HCT116 (cell line): Measurements from ENCODE around the gene IMMT. TPM values are rescaled to one million over a fixed set of nuclear protein-coding genes. Genes with fewer than 3 reads are reported as not detected.

Source experiments
- ATAC-seq: fragments of 200-7000 bp; cut with Tn5 transposase; 2 replicates; pipeline ENCODE4 v1.9.1; 2020; ENCODE audit warnings: mild to moderate bottlenecking, moderate library complexity
- BruUV-seq: library from RNA; stranded (reverse); fragments of 400-500 nt; replicated peaks from 2 replicates; lab custom pipeline; 2021; lab: Mats Ljungman, UMichigan
- CTCF ChIA-PET: fragments of 300-600 bp; sonication (Branson Sonifier 250); formaldehyde crosslinking; loops from one replicate; lab custom pipeline; 2021; ENCODE audit warnings: antibody characterized with exemption; lab: Charles Lee
- POLR2A ChIA-PET: fragments of 300-600, 350-600 bp; sonication (Branson Sonifier 250); formaldehyde crosslinking; loops from one replicate; lab custom pipeline; 2021; ENCODE audit warnings: antibody characterized with exemption; lab: Charles Lee
- RAD21 ChIA-PET, 2 experiments: fragments of 300-600 bp; sonication (Branson Sonifier 250); formaldehyde crosslinking; loops; one replicate each; lab custom pipeline; 2023; ENCODE audit warnings: low total read pairs in 2 of 2; ENCODE audit not compliant: uncharacterized antibody in 2 of 2, unreplicated experiment in 2 of 2, low non-redundant PET in 1 of 2; lab: Charles Lee
- DNase-seq: peaks from one replicate; pipeline ENCODE4 v3.0.0-alpha.2; 2010; ENCODE audit warnings: low read depth, low spot score
- H2AFZ ChIP-seq: fragments of 200-600 bp; shearing (Covaris generic), sonication (generic); 2 replicates; pipeline ENCODE4 v1.6.1; 2017; ENCODE audit warnings: low read depth, mixed run types, mixed read lengths, antibody characterized with exemption, low read length; ENCODE audit not compliant: poor library complexity, severe bottlenecking
- H3K27ac ChIP-seq: 2 replicates; pipeline ENCODE4 v1.5.1; 2012; ENCODE audit warnings: low read depth, low read length
- H3K27me3 ChIP-seq: fragments of 200-600 bp; sonication (generic); 2 replicates; pipeline ENCODE4 v1.6.1; 2016; ENCODE audit warnings: mixed run types, low read length, mixed read lengths; ENCODE audit not compliant: insufficient read depth
- H3K36me3 ChIP-seq, 2 experiments: fragments of 200-500 bp in 1 of 2; fragments of 200-600 bp in 1 of 2; sonication (Bioruptor generic) in 1 of 2; sonication (generic) in 1 of 2; 2 replicates each; pipeline versions ENCODE4 v1.5.1 to v1.6.1; 2014 to 2016; ENCODE audit warnings: low read length in 2 of 2, inconsistent platforms in 1 of 2, mixed read lengths in 1 of 2, mixed run types in 1 of 2; ENCODE audit not compliant: insufficient read depth in 2 of 2, control insufficient read depth in 1 of 2
- H3K4me1 ChIP-seq, 2 experiments: fragments of 200-600 bp in 1 of 2; sonication (generic) in 1 of 2; 2 replicates each; pipeline versions ENCODE4 v1.5.1 to v1.6.1; 2012 to 2017; ENCODE audit warnings: low read length in 2 of 2, inconsistent platforms in 1 of 2, mild to moderate bottlenecking in 1 of 2, mixed read lengths in 1 of 2, mixed run types in 1 of 2, moderate library complexity in 1 of 2; ENCODE audit not compliant: insufficient read depth in 2 of 2, control insufficient read depth in 1 of 2
- H3K4me2 ChIP-seq: fragments of 200-600 bp; sonication (generic); 2 replicates; pipeline ENCODE4 v1.6.1; 2017; ENCODE audit warnings: mixed run types, low read length, mixed read lengths
- H3K4me3 ChIP-seq, 2 experiments: fragments of 200-600 bp in 1 of 2; sonication (generic) in 1 of 2; replicated peaks in 1 of 2; 2 replicates each; pipeline ENCODE4 v1.5.1; 2011 to 2016; ENCODE audit warnings: low read length in 2 of 2, control low read depth in 1 of 2, low read depth in 1 of 2, mild to moderate bottlenecking in 1 of 2, mixed read lengths in 1 of 2, mixed run types in 1 of 2
- H3K79me2 ChIP-seq: fragments of 200-600 bp; sonication (generic); 2 replicates; pipeline ENCODE4 v1.6.1; 2017; ENCODE audit warnings: mild to moderate bottlenecking, mixed run types, low read length, moderate library complexity, mixed read lengths; ENCODE audit not compliant: insufficient read depth
- H3K9ac ChIP-seq: fragments of 200-600 bp; sonication (generic); 2 replicates; pipeline ENCODE4 v1.6.1; 2016; ENCODE audit warnings: low read length, mixed read lengths
- H3K9me2 ChIP-seq: fragments of 200-600 bp; sonication (generic), shearing (Covaris generic); 2 replicates; pipeline ENCODE4 v1.6.1; 2017; ENCODE audit warnings: mixed run types, mild to moderate bottlenecking, moderate library complexity; ENCODE audit not compliant: insufficient read depth
- H3K9me3 ChIP-seq, 2 experiments: fragments of 200-500 bp in 1 of 2; fragments of 200-600 bp in 1 of 2; sonication (Bioruptor generic) in 1 of 2; sonication (generic) in 1 of 2; 2 replicates each; pipeline ENCODE4 v1.6.1; 2014 to 2017; ENCODE audit warnings: low read length in 2 of 2, mixed read lengths in 2 of 2, inconsistent platforms in 1 of 2, low read depth in 1 of 2, mild to moderate bottlenecking in 1 of 2, mixed run types in 1 of 2, moderate library complexity in 1 of 2; ENCODE audit not compliant: control insufficient read depth in 1 of 2, insufficient read depth in 1 of 2
- H4K20me1 ChIP-seq: fragments of 200-600 bp; sonication (generic), shearing (Covaris generic); 2 replicates; pipeline ENCODE4 v1.6.1; 2017; ENCODE audit warnings: mixed run types, mild to moderate bottlenecking, moderate library complexity; ENCODE audit not compliant: insufficient read depth
- ATF3 ChIP-seq: IDR thresholded peaks from 2 replicates; pipeline ENCODE4 v1.6.1; 2012
- CEBPB ChIP-seq: IDR thresholded peaks from 2 replicates; pipeline ENCODE4 v1.6.1; 2012; ENCODE audit warnings: low read depth
- CTCF ChIP-seq, 3 experiments: fragments of 200-600 bp in 1 of 3; sonication (generic) in 1 of 3; IDR thresholded peaks in 2 of 3; conservative IDR thresholded peaks in 1 of 3; 2 replicates each; pipeline ENCODE4 v1.5.1; 2012 to 2017; ENCODE audit warnings: low read depth in 2 of 3, low read length in 2 of 3, antibody characterized with exemption in 1 of 3, borderline replicate concordance in 1 of 3, control low read depth in 1 of 3, mild to moderate bottlenecking in 1 of 3, mixed read lengths in 1 of 3, mixed run types in 1 of 3, moderate library complexity in 1 of 3; ENCODE audit not compliant: insufficient read depth in 1 of 3
- EGR1 ChIP-seq: IDR thresholded peaks from 2 replicates; pipeline ENCODE4 v1.6.1; 2012; ENCODE audit warnings: low read depth
- ELF1 ChIP-seq: IDR thresholded peaks from 2 replicates; pipeline ENCODE4 v1.6.1; 2012; ENCODE audit warnings: low read depth, borderline replicate concordance
- EZH2phosphoT487 ChIP-seq: fragments of 200-600 bp; IDR thresholded peaks from 2 replicates; pipeline ENCODE4 v1.6.1; 2018; ENCODE audit warnings: antibody characterized with exemption, borderline replicate concordance
- FOSL1 ChIP-seq: IDR thresholded peaks from 2 replicates; pipeline ENCODE4 v1.6.1; 2012; ENCODE audit warnings: low read depth
- JUND ChIP-seq: IDR thresholded peaks from 2 replicates; pipeline ENCODE4 v1.6.1; 2012
- RAD21 ChIP-seq: IDR thresholded peaks from 2 replicates; pipeline ENCODE4 v1.6.1; 2012; ENCODE audit warnings: low read depth, mild to moderate bottlenecking
- REST ChIP-seq: IDR thresholded peaks from 2 replicates; pipeline ENCODE4 v1.6.1; 2012; ENCODE audit warnings: low read depth
- SRF ChIP-seq: IDR thresholded peaks from 2 replicates; pipeline ENCODE4 v1.6.1; 2012; ENCODE audit warnings: low read depth
- YY1 ChIP-seq: IDR thresholded peaks from 2 replicates; pipeline ENCODE4 v1.6.1; 2011; ENCODE audit warnings: low read length, low read depth, moderate library complexity, mild to moderate bottlenecking; ENCODE audit not compliant: insufficient replicate concordance; ENCODE audit errors: extremely low read depth
- intact Hi-C: fragments of 100-400 bp; cut with micrococcal nuclease; formaldehyde crosslinking; loops from 2 replicates; pipeline ENCODE4 v1.10.0; 2022
- total RNA-seq: library from RNA; stranded (reverse); gene quantifications from one replicate; pipeline ENCODE4 v1.2.1, GENCODE V29; 2021; ENCODE audit not compliant: unreplicated experiment

Gene IMMT
- total RNA-seq, 1 experiment from 2014 or later: 125 TPM

DNA sequence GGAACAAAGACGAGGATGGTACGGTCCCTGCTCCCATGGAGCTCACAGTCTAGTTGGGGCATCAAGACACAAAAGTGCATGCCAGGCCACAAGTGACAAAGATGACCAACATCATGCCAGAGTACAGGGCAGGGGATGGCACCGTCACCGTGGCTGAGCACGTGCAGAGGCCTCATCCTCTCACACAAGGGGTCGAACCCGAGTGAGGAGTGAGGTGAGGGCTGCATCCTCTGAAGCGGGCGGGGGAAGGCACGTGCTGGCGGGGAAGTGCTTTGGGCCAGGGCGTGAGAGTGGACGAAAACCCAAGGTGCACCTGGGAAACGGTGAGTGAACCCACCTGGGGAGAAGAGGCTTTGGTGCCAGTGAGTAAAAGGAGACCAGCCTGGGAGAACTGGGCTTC is 45.0 kb upstream of the IMMT start:
- POLR2A ChIA-PET: no interaction called here
- no peak for TF ChIP-seq YY1
- TF ChIP-seq JUND: no peak
- TF ChIP-seq ELF1: no peak
- no peak for TF ChIP-seq ATF3
- no peak for TF ChIP-seq SRF
- no peak for TF ChIP-seq FOSL1
- TF ChIP-seq CTCF (IDR thresholded peaks at IDR 0.05 in 2 of 3, conservative IDR thresholded peaks at IDR 0.05 in 1 of 3; ENCODE audit: borderline replicate concordance in 1 of 3, insufficient read depth in 1 of 3, low read depth in 2 of 3, low read length in 2 of 3): no peak
- TF ChIP-seq CEBPB: no peak
- TF ChIP-seq RAD21: no peak
- TF ChIP-seq REST: no peak
- TF ChIP-seq EGR1: no peak
- TF ChIP-seq EZH2phosphoT487: no peak
- TF ChIP-seq, all 23 proteins: peak for 0
- Histone ChIP-seq H3K36me3 (no peaks in the 10 kb centered on the region), H2AFZ (no peak overlapping the region), H3K9me2 (no peaks in the 10 kb centered on the region), H3K4me2 (no peak overlapping the region), H3K27ac (no peak overlapping the region), H3K27me3 (no peaks in the 10 kb centered on the region), H3K79me2 (no peaks in the 10 kb centered on the region), H3K9me3 (no peaks in the 10 kb centered on the region), H3K4me1 (no peaks in the 10 kb centered on the region), H3K4me3 (no peak overlapping the region), H4K20me1 (no peaks in the 10 kb centered on the region), H3K9ac (no peak overlapping the region)
- no TSS peak for BruUV-seq
- CTCF ChIA-PET: no interaction called here
- intact Hi-C loops: no loop called here
- ATAC-seq (no peak), DNase-seq (no peak)
- RAD21 ChIA-PET: no interaction called here
